ENCODE results near the gene DENND4A. TPM values are rescaled to one million over a fixed set of nuclear protein-coding genes. Genes with fewer than 3 reads are reported as not detected.

Gene DENND4A
- total and polyA plus RNA-seq, 7 donors: 4.0 to 46.7 (median 15.4) TPM

DNA sequence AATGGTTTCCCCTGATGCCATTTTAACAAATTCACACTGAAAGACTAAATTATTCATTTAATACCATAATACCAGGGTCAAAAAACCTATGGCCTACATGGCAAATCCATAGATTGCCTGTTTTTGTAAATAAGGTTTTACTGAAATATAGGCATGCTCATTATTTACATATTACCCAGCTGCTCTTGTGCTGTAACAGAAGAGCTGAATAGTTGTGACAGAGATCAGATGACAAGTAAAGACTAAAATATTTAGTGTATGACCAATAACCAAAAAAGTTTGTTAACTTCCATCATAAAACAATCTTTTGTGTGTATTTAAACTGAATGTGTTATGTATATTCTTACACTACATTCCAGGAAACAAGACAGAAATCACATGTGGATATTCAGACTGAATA is 60.2 kb downstream of the DENND4A start:
- H3K27ac ChIP-seq: no peak overlapping the region
- H3K4me1 ChIP-seq: no peaks in the 10 kb centered on the region
- no peak for ATAC-seq
- H3K36me3 ChIP-seq (ENCODE audit: insufficient read depth in 1 of 2, low read depth in 1 of 2): peaks cover 0 to 87% of the 10 kb centered on the region in 2 donors
- TF ChIP-seq, protein P1, sequence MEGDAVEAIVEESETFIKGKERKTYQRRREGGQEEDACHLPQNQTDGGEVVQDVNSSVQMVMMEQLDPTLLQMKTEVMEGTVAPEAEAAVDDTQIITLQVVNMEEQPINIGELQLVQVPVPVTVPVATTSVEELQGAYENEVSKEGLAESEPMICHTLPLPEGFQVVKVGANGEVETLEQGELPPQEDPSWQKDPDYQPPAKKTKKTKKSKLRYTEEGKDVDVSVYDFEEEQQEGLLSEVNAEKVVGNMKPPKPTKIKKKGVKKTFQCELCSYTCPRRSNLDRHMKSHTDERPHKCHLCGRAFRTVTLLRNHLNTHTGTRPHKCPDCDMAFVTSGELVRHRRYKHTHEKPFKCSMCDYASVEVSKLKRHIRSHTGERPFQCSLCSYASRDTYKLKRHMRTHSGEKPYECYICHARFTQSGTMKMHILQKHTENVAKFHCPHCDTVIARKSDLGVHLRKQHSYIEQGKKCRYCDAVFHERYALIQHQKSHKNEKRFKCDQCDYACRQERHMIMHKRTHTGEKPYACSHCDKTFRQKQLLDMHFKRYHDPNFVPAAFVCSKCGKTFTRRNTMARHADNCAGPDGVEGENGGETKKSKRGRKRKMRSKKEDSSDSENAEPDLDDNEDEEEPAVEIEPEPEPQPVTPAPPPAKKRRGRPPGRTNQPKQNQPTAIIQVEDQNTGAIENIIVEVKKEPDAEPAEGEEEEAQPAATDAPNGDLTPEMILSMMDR (IDR thresholded peaks at IDR 0.05): no peak
- H3K9me3 ChIP-seq: no peaks in the 10 kb centered on the region
- intact Hi-C loops (cut with DNase I): loop anchor here in 1 of 2 donors (10.0 kb wide), 1 partner anchor 67 kb away; no protein-coding TSS in a partner anchor
- no peaks in the 10 kb centered on the region for H3K27me3 ChIP-seq (ENCODE audit: insufficient read depth in 3 of 3, low read length in 2 of 3)
- no peak overlapping the region for H3K4me3 ChIP-seq
- DNase-seq: no peak

DNA sequence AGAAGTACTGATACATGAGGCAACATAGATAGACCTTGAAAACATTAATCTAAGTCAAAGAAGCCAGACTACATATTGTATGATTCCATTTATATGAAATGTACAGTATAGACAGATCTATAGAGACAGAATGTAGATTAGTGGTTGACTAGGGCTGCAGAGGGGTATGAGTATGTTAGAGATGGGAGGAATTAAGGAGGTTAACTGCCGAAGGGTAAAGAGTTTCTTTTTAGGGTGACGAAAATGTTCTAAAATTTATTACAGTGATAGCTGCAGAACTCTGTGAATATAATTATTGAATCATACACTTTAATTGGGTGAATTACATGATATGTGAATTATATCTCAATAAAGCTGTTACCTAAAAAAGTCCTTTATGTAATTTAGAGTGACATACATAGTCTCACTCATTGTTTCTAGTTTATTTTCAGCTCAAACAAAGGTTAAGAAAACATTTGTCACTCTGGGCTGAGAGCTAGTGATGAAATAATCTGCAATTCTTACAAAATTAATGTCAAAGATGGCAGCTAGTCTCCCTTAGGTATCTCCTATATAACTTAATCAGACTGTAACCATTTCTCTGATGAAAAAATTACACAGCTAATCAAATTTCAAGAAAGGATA is 61.4 kb downstream of the DENND4A start:
- Histone ChIP-seq H3K4me3 (no peak overlapping the region), H3K27ac (no peak overlapping the region), H3K4me1 (no peaks in the 10 kb centered on the region), H3K9me3 (no peaks in the 10 kb centered on the region), H3K36me3 (ENCODE audit: insufficient read depth in 1 of 2, low read depth in 1 of 2) (peaks cover 0 to 87% of the 10 kb centered on the region in 2 donors), H3K27me3 (ENCODE audit: insufficient read depth in 3 of 3, low read length in 2 of 3) (no peaks in the 10 kb centered on the region)
- 92 to 99% (median 95%) methylated on average over 2 of the region's 2 CpGs for WGBS, 3 donors
- TF ChIP-seq, protein P1 (IDR thresholded peaks at IDR 0.05): no peak
- intact Hi-C loops (cut with DNase I): loop anchor here in 1 of 2 donors (10.0 kb wide), 1 partner anchor 66 kb away; no protein-coding TSS in a partner anchor
- ATAC-seq (no peak), DNase-seq (no peak)

DNA sequence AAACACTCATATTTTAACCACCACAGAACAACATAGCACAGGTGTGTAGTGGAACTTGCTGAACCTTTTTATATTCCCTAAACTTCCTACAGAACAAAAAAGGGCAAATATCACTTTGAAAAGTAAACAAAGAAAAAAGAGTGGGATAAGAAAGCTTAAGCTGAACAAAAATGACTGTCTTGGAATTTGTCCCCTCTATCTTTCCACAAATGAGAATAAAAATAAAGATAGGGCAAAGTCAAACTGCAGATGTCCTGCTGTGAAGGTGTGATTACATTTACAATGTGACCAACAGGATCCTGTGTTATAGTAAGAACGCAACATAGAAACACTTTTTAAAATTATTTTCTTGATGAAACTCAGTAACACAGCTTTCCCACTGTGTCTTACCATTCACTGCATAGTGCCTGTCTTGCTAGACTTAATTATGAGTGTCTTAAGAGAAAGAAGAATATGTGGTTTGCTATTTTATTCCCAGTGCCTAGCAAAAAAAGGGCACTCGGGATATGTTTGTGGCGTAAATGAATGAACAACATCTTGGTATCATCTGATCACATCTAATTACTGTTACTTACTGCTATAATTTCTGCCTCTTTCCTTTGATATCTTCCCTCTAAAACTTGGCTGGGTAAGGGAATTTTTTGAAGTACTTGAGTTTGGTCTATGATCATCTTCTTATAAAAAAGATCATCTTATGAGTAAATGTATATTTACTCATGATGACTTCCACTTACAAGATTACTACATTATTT is 67.5 kb downstream of the DENND4A start:
- no peaks in the 10 kb centered on the region for H3K9me3 ChIP-seq
- H3K27me3 ChIP-seq (ENCODE audit: insufficient read depth in 3 of 3, low read length in 2 of 3): no peaks in the 10 kb centered on the region
- no peaks in the 10 kb centered on the region for H3K4me1 ChIP-seq
- WGBS, 3 donors: 95 to 99% (median 96%) methylated on average over 3 of the region's 3 CpGs
- no peak for ATAC-seq
- peaks cover 2 to 90% of the 10 kb centered on the region in 2 donors for H3K36me3 ChIP-seq (ENCODE audit: insufficient read depth in 1 of 2, low read depth in 1 of 2)
- H3K4me3 ChIP-seq: no peak overlapping the region
- intact Hi-C loops (cut with DNase I): no loop called here
- DNase-seq: no peak
- TF ChIP-seq, protein P1 (IDR thresholded peaks at IDR 0.05): no peak
- H3K27ac ChIP-seq: no peak overlapping the region

DNA sequence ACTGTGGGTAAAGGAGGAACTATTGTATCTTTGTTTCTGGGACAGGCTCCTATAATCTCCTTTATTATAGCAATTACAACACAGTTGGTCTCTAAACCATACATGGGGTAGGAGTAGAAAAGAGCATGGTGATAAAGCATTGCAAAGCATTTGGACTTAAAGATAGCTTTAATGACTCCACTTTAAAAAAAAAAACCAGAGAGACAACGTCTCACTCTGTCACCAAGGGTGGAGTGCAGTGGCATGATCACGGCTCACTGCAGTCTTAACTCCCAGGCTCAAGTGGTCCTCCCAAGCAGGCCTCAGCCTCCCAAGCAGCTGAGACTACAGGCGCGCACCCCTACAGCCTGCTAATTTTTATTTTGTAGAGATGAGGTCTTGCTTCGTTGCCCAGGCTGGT is 68.2 kb downstream of the DENND4A start:
- WGBS, 3 donors: 87 to 92% (median 88%) methylated on average over 5 of the region's 5 CpGs
- no peaks in the 10 kb centered on the region for H3K27me3 ChIP-seq (ENCODE audit: insufficient read depth in 3 of 3, low read length in 2 of 3)
- peaks cover 2 to 90% of the 10 kb centered on the region in 2 donors for H3K36me3 ChIP-seq (ENCODE audit: insufficient read depth in 1 of 2, low read depth in 1 of 2)
- DNase-seq (no peak), ATAC-seq (no peak)
- H3K9me3 ChIP-seq: no peaks in the 10 kb centered on the region
- no peak overlapping the region for H3K4me3 ChIP-seq
- no peak overlapping the region for H3K27ac ChIP-seq
- intact Hi-C loops (cut with DNase I): no loop called here
- no peaks in the 10 kb centered on the region for H3K4me1 ChIP-seq
- TF ChIP-seq, protein P1 (IDR thresholded peaks at IDR 0.05): no peak
